ENCODE results near the gene CCNT2.
A peak's percentile ranks its signal among the peaks of the same experiment; 100 is the strongest.

Gene CCNT2

DNA sequence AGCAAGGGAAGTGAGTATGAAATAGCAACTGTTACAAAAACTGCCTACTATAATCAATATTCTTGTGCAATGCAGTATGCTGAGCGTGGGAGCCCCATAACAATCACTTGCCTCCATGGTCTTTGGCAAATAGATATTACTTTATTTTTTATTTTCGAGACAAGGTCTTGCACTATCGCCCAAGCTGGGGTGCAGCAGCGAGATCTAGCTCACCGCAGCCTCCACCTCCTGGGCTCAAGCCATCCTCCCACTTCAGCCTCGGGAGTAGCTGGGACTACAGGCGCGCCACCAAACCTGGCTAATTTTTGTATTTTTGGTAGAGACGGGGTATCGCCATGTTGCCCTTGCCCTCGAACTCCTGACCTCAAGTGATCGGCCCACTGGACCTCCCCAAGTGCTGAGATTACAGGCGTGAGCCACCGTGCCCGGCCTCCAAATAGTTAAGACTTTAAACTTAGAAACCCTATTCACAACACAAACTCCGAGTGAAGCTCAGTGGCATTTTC lies 1.2 kb upstream of the CCNT2 start:
- peaks cover 37% of the 10 kb centered on the region for H4K20me1 ChIP-seq (ENCODE audit: insufficient read depth, low read length, poor library complexity, severe bottlenecking)
- H3K9me3 ChIP-seq (ENCODE audit: insufficient read depth, low read depth, low read length): no peaks in the 10 kb centered on the region
- H3K36me3 ChIP-seq (ENCODE audit: insufficient read depth, low read length): no peaks in the 10 kb centered on the region
- H3K79me2 ChIP-seq (ENCODE audit: insufficient read depth, low read length): peaks cover 47% of the 10 kb centered on the region
- H3F3A ChIP-seq (ENCODE audit: low read depth): peaks cover 3% of the 10 kb centered on the region; the same call in 1 of the 2 replicates
- H2AFZ ChIP-seq (ENCODE audit: low read length): peak overlapping the region; percentile 93
- peak overlapping the region; percentile 98 for H3K9ac ChIP-seq (ENCODE audit: low read depth, low read length, poor library complexity, severe bottlenecking)
- H3K27me3 ChIP-seq (ENCODE audit: insufficient read depth, low read length, poor library complexity, severe bottlenecking): no peaks in the 10 kb centered on the region
- peak overlapping the region; percentile 91 for H3K4me3 ChIP-seq (ENCODE audit: low read length, poor library complexity, severe bottlenecking)
- H3K4me1 ChIP-seq (ENCODE audit: insufficient read depth, low read length, poor library complexity, severe bottlenecking): peaks cover 30% of the 10 kb centered on the region
- H3K4me2 ChIP-seq (ENCODE audit: low read depth, low read length, poor library complexity, severe bottlenecking): peak overlapping the region; percentile 89
- TF ChIP-seq, protein P1, sequence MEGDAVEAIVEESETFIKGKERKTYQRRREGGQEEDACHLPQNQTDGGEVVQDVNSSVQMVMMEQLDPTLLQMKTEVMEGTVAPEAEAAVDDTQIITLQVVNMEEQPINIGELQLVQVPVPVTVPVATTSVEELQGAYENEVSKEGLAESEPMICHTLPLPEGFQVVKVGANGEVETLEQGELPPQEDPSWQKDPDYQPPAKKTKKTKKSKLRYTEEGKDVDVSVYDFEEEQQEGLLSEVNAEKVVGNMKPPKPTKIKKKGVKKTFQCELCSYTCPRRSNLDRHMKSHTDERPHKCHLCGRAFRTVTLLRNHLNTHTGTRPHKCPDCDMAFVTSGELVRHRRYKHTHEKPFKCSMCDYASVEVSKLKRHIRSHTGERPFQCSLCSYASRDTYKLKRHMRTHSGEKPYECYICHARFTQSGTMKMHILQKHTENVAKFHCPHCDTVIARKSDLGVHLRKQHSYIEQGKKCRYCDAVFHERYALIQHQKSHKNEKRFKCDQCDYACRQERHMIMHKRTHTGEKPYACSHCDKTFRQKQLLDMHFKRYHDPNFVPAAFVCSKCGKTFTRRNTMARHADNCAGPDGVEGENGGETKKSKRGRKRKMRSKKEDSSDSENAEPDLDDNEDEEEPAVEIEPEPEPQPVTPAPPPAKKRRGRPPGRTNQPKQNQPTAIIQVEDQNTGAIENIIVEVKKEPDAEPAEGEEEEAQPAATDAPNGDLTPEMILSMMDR (conservative IDR thresholded peaks at IDR 0.05; ENCODE audit: low read length): no peak
- H3K9me2 ChIP-seq (replicated peaks; ENCODE audit: low read depth, low read length): no peaks in the 10 kb centered on the region

GRCh38 chr2:134917888-134918525 lies 615 bp upstream of the CCNT2 start:
- no peaks in the 10 kb centered on the region for H3K9me2 ChIP-seq (replicated peaks; ENCODE audit: low read depth, low read length)
- H3K36me3 ChIP-seq (ENCODE audit: insufficient read depth, low read length): no peaks in the 10 kb centered on the region
- H4K20me1 ChIP-seq (ENCODE audit: insufficient read depth, low read length, poor library complexity, severe bottlenecking): peaks cover 42% of the 10 kb centered on the region
- H3K9ac ChIP-seq (ENCODE audit: low read depth, low read length, poor library complexity, severe bottlenecking): peak overlapping the region; percentile 98
- peak overlapping the region; percentile 93 for H2AFZ ChIP-seq (ENCODE audit: low read length)
- peaks cover 35% of the 10 kb centered on the region for H3K4me1 ChIP-seq (ENCODE audit: insufficient read depth, low read length, poor library complexity, severe bottlenecking)
- H3K27me3 ChIP-seq (ENCODE audit: insufficient read depth, low read length, poor library complexity, severe bottlenecking): no peaks in the 10 kb centered on the region
- H3K9me3 ChIP-seq (ENCODE audit: insufficient read depth, low read depth, low read length): no peaks in the 10 kb centered on the region
- H3F3A ChIP-seq (ENCODE audit: low read depth): peaks cover 3% of the 10 kb centered on the region; the same call in 1 of the 2 replicates
- peaks cover 53% of the 10 kb centered on the region for H3K79me2 ChIP-seq (ENCODE audit: insufficient read depth, low read length)
- peak overlapping the region; percentile 89 for H3K4me2 ChIP-seq (ENCODE audit: low read depth, low read length, poor library complexity, severe bottlenecking)
- TF ChIP-seq, protein P1 (conservative IDR thresholded peaks at IDR 0.05; ENCODE audit: low read length): 0 out of 2 replicates have a peak, but pooled peaks have one; percentile 13
- TF ChIP-seq EZH2phosphoT487 (IDR thresholded peaks at IDR 0.05; ENCODE audit: borderline replicate concordance): no peak
- H3K4me3 ChIP-seq (ENCODE audit: low read length, poor library complexity, severe bottlenecking): peak overlapping the region; percentile 91

DNA sequence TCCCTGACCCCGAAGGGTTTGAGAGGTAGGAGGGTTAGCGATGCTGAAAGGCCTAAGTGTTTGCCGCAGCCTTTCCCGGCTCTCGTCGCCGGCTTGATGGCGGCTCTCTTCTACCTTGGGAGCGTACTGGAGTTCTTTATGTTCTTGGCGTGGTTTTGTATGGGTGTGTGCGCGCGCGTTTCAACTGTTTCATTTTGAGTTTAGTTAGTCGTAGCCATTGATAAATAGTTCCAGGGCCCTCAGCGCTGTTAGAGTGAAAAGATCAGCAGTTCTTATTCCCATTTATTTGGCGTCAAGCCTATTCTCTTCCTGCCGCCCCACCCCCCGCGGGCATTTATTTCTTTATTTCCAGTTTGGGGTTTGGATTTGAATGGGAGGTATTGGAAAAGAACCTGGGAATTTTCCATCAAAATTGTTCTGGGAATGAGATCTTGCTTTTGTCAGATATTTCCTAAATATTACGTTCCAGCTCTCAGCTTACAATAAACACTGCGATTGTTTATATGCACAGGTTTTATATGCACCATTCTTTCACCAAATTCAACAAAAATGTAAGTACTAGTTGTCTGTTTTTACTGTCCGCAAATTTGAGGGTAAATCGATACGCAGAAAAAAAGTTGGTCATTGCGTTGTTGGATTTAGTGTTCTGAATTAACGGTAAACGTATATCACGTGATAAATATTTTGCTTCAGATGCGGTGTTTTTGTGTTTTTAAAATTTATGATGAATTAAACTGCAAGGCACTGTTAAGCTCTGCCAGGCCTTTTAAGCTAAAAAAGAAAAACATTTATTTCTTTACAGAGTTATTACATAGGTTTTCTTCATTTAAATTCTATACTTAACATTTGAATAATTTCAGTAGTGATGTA lies 954 bp downstream of the CCNT2 start:
- Histone ChIP-seq H3K9me2 (replicated peaks; ENCODE audit: low read depth, low read length) (no peaks in the 10 kb centered on the region), H3K9ac (ENCODE audit: low read depth, low read length, poor library complexity, severe bottlenecking) (peak overlapping the region; percentile 98), H4K20me1 (ENCODE audit: insufficient read depth, low read length, poor library complexity, severe bottlenecking) (peaks cover 57% of the 10 kb centered on the region), H3K4me1 (ENCODE audit: insufficient read depth, low read length, poor library complexity, severe bottlenecking) (peaks cover 46% of the 10 kb centered on the region), H3K79me2 (ENCODE audit: insufficient read depth, low read length) (peaks cover 69% of the 10 kb centered on the region), H2AFZ (ENCODE audit: low read length) (peak overlapping the region; percentile 80; the same call in 1 of the 2 replicates), H3K4me3 (ENCODE audit: low read length, poor library complexity, severe bottlenecking) (peak overlapping the region; percentile 99), H3K4me2 (ENCODE audit: low read depth, low read length, poor library complexity, severe bottlenecking) (peak overlapping the region; percentile 78), H3K36me3 (ENCODE audit: insufficient read depth, low read length) (no peaks in the 10 kb centered on the region; the same call in 1 of the 2 replicates), H3K27me3 (ENCODE audit: insufficient read depth, low read length, poor library complexity, severe bottlenecking) (no peaks in the 10 kb centered on the region), H3F3A (ENCODE audit: low read depth) (peaks cover 3% of the 10 kb centered on the region; the same call in 1 of the 2 replicates), H3K9me3 (ENCODE audit: insufficient read depth, low read depth, low read length) (no peaks in the 10 kb centered on the region)
- TF ChIP-seq, protein P1 (conservative IDR thresholded peaks at IDR 0.05; ENCODE audit: low read length): no peak
- no peak for TF ChIP-seq EZH2phosphoT487 (IDR thresholded peaks at IDR 0.05; ENCODE audit: borderline replicate concordance)
